Endothelial cell of umbilical vein (primary cell): ENCODE data around the gene DVL1. TPM values are rescaled to one million over a fixed set of nuclear protein-coding genes. Genes with fewer than 3 reads are reported as not detected.
A peak's percentile ranks its signal among the peaks of the same experiment; 100 is the strongest.

ENCODE experiments used
- BruUV-seq: library from RNA; stranded (reverse); fragments of 400-500 nt; replicated peaks from 2 replicates; lab custom pipeline; 2021; lab: Mats Ljungman, UMichigan
- CTCF ChIA-PET: fragments of 300-600, 350-600 bp; sonication (Branson Sonifier 250); formaldehyde crosslinking; loops from one replicate; lab custom pipeline; 2021; ENCODE audit warnings: antibody characterized with exemption, inconsistent platforms; lab: Charles Lee
- POLR2A ChIA-PET: fragments of 300-600, 350-600 bp; sonication (Branson Sonifier 250); formaldehyde crosslinking; loops from one replicate; lab custom pipeline; 2021; ENCODE audit warnings: antibody characterized with exemption, inconsistent platforms; lab: Charles Lee
- DNase-seq: peaks from one replicate; pipeline ENCODE4 v3.0.0-alpha.2; 2011; ENCODE audit warnings: low read depth, low spot score
- FAIRE-seq: peaks from 2 replicates; lab custom pipeline; 2011; peaks lifted over from hg19 to GRCh38; lab: Jason Lieb, UNC
- H2AFZ ChIP-seq: 2 replicates; pipeline ENCODE4 v1.6.0; 2012; ENCODE audit warnings: low read depth, low read length, control low read depth, inconsistent platforms
- H3K27ac ChIP-seq: 2 replicates; pipeline ENCODE4 v1.5.1; 2011; ENCODE audit warnings: low read depth, mild to moderate bottlenecking, control low read depth, low read length, moderate library complexity; ENCODE audit not compliant: insufficient read depth
- H3K27me3 ChIP-seq, 2 experiments: 2 replicates each; pipeline versions ENCODE4 v1.6.0 to v1.6.1; 2011; ENCODE audit warnings: low read length in 2 of 2, mixed read lengths in 1 of 2; ENCODE audit not compliant: control insufficient read depth in 2 of 2, insufficient read depth in 2 of 2
- H3K36me3 ChIP-seq, 2 experiments: 2 replicates in 1 of 2; 3 replicates in 1 of 2; pipeline ENCODE4 v1.5.1; 2011; ENCODE audit warnings: low read length in 2 of 2, mild to moderate bottlenecking in 1 of 2, moderate library complexity in 1 of 2; ENCODE audit not compliant: control insufficient read depth in 2 of 2, insufficient read depth in 2 of 2; ENCODE audit errors: extremely low read depth in 1 of 2
- H3K4me1 ChIP-seq: 3 replicates; pipeline ENCODE4 v1.5.1; 2011; ENCODE audit warnings: mild to moderate bottlenecking, low read length; ENCODE audit not compliant: control insufficient read depth, insufficient read depth; ENCODE audit errors: extremely low read depth
- H3K4me2 ChIP-seq: 2 replicates; pipeline ENCODE4 v1.6.1; 2011; ENCODE audit warnings: low read length, control low read depth, mixed read lengths; ENCODE audit not compliant: insufficient read depth
- H3K4me3 ChIP-seq, 3 experiments: fragments of 200-600 bp in 1 of 3; sonication (generic), shearing (Covaris generic) in 1 of 3; replicated peaks in 1 of 3; 2 replicates each; pipeline ENCODE4 v1.5.1; 2011 to 2016; ENCODE audit warnings: control low read depth in 3 of 3, low read length in 3 of 3, mild to moderate bottlenecking in 2 of 3, inconsistent platforms in 1 of 3, low read depth in 1 of 3, moderate library complexity in 1 of 3; ENCODE audit not compliant: insufficient read depth in 1 of 3
- H3K79me2 ChIP-seq: 2 replicates; pipeline ENCODE4 v1.6.0; 2012; ENCODE audit warnings: low read length, inconsistent platforms; ENCODE audit not compliant: control insufficient read depth, insufficient read depth
- H3K9ac ChIP-seq: replicated peaks from 2 replicates; pipeline ENCODE3; 2011; ENCODE audit warnings: low read length, control low read depth; ENCODE audit not compliant: insufficient read depth; ENCODE audit errors: extremely low read depth
- H3K9me1 ChIP-seq: replicated peaks from 3 replicates; pipeline ENCODE4 v1.6.0; 2011; ENCODE audit warnings: mild to moderate bottlenecking, low read length; ENCODE audit not compliant: control insufficient read depth, insufficient read depth; ENCODE audit errors: extremely low read depth
- H3K9me3 ChIP-seq: replicated peaks from 2 replicates; pipeline ENCODE4 v1.5.1; 2012; ENCODE audit warnings: low read length, inconsistent platforms; ENCODE audit not compliant: control insufficient read depth, insufficient read depth
- H4K20me1 ChIP-seq: replicated peaks from 2 replicates; pipeline ENCODE3; 2011; ENCODE audit warnings: mild to moderate bottlenecking, low read length; ENCODE audit not compliant: control insufficient read depth, insufficient read depth; ENCODE audit errors: extremely low read depth
- EZH2 ChIP-seq: IDR thresholded peaks from 2 replicates; pipeline ENCODE4 v1.6.1; 2012; ENCODE audit warnings: borderline replicate concordance, low read depth, mild to moderate bottlenecking, moderate library complexity, low read length, inconsistent platforms; ENCODE audit not compliant: severe bottlenecking
- FOS ChIP-seq: IDR thresholded peaks from 2 replicates; pipeline ENCODE4 v1.6.1; 2011; ENCODE audit warnings: mild to moderate bottlenecking, low read length, moderate library complexity, borderline replicate concordance; ENCODE audit not compliant: insufficient read depth
- GATA2 ChIP-seq: IDR thresholded peaks from 2 replicates; pipeline ENCODE4 v1.7.0; 2011; ENCODE audit warnings: low read depth, mild to moderate bottlenecking, moderate library complexity, mixed read lengths, low read length; ENCODE audit not compliant: insufficient read length, insufficient read depth
- JUN ChIP-seq: IDR thresholded peaks from 2 replicates; pipeline ENCODE4 v1.6.1; 2011; ENCODE audit warnings: borderline replicate concordance, low read depth; ENCODE audit not compliant: insufficient read length, insufficient read depth
- MYC ChIP-seq: IDR thresholded peaks from one replicate; pipeline ENCODE4 v1.6.1; 2011; ENCODE audit warnings: mild to moderate bottlenecking, low read depth, low read length
- POLR2A ChIP-seq: IDR thresholded peaks from 2 replicates; pipeline ENCODE4 v1.6.1; 2012; ENCODE audit warnings: low read depth, mild to moderate bottlenecking, control low read depth, low read length
- POLR2AphosphoS5 ChIP-seq: IDR thresholded peaks from 2 replicates; pipeline ENCODE4 v1.6.1; 2012; ENCODE audit warnings: low read depth, mild to moderate bottlenecking, control low read depth, low read length, moderate library complexity; ENCODE audit not compliant: insufficient read depth
- dilution Hi-C: fragments of 300-500 bp; cut with MboI; formaldehyde crosslinking; loops from one replicate; pipeline ENCODE4 v1.15.0; 2019; ENCODE audit warnings: low sequenced_read_pairs; ENCODE audit not compliant: extremely low pct_ligation_motif_present
- intact Hi-C: fragments of 100-400 bp; cut with micrococcal nuclease; formaldehyde crosslinking; loops from one replicate; pipeline ENCODE4 v1.10.0; 2022
- polyA plus RNA-seq, 4 experiments: library from polyadenylated mRNA; depleted of rRNA in 3 of 4; stranded (reverse) in 3 of 4; unstranded in 1 of 4; fragments of >200 nt; gene quantifications; 2 replicates each; pipeline versions ENCODE4 v1.2.1 to v1.2.3, GENCODE V29; 2011 to 2012; ENCODE audit warnings: missing spikeins in 1 of 4
- total RNA-seq: library from RNA; stranded (reverse); gene quantifications from 2 replicates; pipeline ENCODE4 v1.2.3, GENCODE V29; 2021
- TF ChIP-seq, protein P1 (sequence below), 2 donors: IDR thresholded peaks; 1 replicate in 1 of 2; 2 replicates in 1 of 2; pipeline ENCODE4 v1.5.1; 2011; ENCODE audit warnings: low read length in 2 of 2, mild to moderate bottlenecking in 2 of 2, moderate library complexity in 2 of 2, control low read depth in 1 of 2, inconsistent platforms in 1 of 2, low read depth in 1 of 2; ENCODE audit not compliant: insufficient read depth in 1 of 2; ENCODE audit errors: extremely low read depth in 1 of 2
- TF ChIP-seq, protein P2 (sequence below): IDR thresholded peaks from 2 replicates; pipeline ENCODE4 v1.6.1; 2011; ENCODE audit not compliant: insufficient read depth, insufficient read length

Gene DVL1
- total and polyA plus RNA-seq, 2 donors (not counting 3 experiments of a cell fraction or from before 2014, with no cell fraction given): 26.8 to 36.5 TPM

DNA sequence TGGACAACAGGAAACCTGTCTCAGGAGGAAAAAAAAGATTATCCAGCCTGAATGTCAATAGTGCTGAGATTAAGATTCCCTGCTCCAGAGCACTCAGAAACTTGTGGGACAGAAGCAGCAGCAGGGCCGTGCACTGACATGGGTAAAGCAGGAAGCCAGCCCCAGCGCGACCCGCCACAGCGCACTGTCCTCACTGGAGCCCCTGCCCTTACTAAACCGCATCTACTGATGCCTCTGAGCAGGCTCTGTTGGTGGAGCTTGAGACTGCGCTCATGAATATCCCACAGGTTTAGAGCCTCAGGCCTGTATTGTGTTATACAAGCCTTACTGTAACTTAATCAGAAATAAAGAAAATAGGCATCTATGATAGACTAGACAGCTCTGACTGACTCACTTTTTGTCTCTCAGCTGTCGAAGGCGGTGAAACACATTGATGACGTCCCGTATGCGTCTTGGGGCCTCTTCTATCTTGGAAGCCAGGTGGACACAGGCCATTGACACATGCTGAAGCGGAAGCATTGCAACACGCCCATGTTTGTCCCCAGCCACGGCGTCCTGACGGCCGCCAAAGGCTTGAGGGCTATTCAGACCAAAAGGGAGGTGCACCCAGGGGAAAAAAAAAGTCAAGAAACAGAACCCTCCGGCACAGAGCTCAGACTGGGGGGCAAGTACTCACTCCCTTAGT lies 48.8 kb upstream of the DVL1 start:
- FAIRE-seq: peak; percentile 59
- H3K36me3 ChIP-seq: peaks cover 14 to 37% of the 10 kb centered on the region in 2 experiments
- no peaks in the 10 kb centered on the region for H3K27me3 ChIP-seq
- dilution Hi-C loops (no loop called here), intact Hi-C loops (no loop called here)
- no peaks in the 10 kb centered on the region for H3K9me1 ChIP-seq
- H2AFZ ChIP-seq: no peak overlapping the region
- H3K9me3 ChIP-seq: no peaks in the 10 kb centered on the region
- peak overlapping the region; percentile 82 for H3K9ac ChIP-seq
- H3K4me3 ChIP-seq: peak overlapping the region; percentile 77 to 92 (median 90)
- peak overlapping the region; percentile 9 for H3K27ac ChIP-seq
- POLR2A ChIA-PET: no interaction called here
- CTCF ChIA-PET: interaction anchor here (1.0 to 3.4 kb wide), 4 partner anchors 16 to 108 kb away, joined by 3 to 31 read pairs (median 4); no protein-coding TSS in a partner anchor
- TF ChIP-seq, protein P1, sequence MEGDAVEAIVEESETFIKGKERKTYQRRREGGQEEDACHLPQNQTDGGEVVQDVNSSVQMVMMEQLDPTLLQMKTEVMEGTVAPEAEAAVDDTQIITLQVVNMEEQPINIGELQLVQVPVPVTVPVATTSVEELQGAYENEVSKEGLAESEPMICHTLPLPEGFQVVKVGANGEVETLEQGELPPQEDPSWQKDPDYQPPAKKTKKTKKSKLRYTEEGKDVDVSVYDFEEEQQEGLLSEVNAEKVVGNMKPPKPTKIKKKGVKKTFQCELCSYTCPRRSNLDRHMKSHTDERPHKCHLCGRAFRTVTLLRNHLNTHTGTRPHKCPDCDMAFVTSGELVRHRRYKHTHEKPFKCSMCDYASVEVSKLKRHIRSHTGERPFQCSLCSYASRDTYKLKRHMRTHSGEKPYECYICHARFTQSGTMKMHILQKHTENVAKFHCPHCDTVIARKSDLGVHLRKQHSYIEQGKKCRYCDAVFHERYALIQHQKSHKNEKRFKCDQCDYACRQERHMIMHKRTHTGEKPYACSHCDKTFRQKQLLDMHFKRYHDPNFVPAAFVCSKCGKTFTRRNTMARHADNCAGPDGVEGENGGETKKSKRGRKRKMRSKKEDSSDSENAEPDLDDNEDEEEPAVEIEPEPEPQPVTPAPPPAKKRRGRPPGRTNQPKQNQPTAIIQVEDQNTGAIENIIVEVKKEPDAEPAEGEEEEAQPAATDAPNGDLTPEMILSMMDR (IDR thresholded peaks at IDR 0.05; ENCODE audit: extremely low read depth in 1 of 2, insufficient read depth in 1 of 2, low read depth in 1 of 2, low read length in 2 of 2): no peak
- TF ChIP-seq MYC: no peak
- TF ChIP-seq, protein P2, sequence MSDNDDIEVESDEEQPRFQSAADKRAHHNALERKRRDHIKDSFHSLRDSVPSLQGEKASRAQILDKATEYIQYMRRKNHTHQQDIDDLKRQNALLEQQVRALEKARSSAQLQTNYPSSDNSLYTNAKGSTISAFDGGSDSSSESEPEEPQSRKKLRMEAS: no peak
- TF ChIP-seq EZH2: no peak
- TF ChIP-seq JUN: no peak
- no peak for TF ChIP-seq POLR2A
- no peak for TF ChIP-seq POLR2AphosphoS5
- TF ChIP-seq FOS: no peak
- no peak for TF ChIP-seq GATA2
- no peak for DNase-seq
- H4K20me1 ChIP-seq: no peaks in the 10 kb centered on the region
- H3K4me1 ChIP-seq: peaks cover 22% of the 10 kb centered on the region
- peak overlapping the region; percentile 90 for H3K4me2 ChIP-seq
- TSS peak; percentile 47 for BruUV-seq
- H3K79me2 ChIP-seq: peaks cover 63% of the 10 kb centered on the region
